LHCN-M2 (cell line): ENCODE data around the gene DCXR. TPM values are rescaled to one million over a fixed set of nuclear protein-coding genes. Genes with fewer than 3 reads are reported as not detected.

Experiments
- DNase-seq: peaks from one replicate; pipeline ENCODE4 v3.0.0-alpha.2; 2012; ENCODE audit warnings: low read depth
- total RNA-seq: library from RNA; depleted of rRNA; stranded (reverse); fragments of >200 nt; gene quantifications from 2 replicates; pipeline ENCODE4 v1.2.3, GENCODE V29; 2014

The DCXR gene
- total RNA-seq, 1 experiment from 2014 or later, result 90.5 TPM

DNA sequence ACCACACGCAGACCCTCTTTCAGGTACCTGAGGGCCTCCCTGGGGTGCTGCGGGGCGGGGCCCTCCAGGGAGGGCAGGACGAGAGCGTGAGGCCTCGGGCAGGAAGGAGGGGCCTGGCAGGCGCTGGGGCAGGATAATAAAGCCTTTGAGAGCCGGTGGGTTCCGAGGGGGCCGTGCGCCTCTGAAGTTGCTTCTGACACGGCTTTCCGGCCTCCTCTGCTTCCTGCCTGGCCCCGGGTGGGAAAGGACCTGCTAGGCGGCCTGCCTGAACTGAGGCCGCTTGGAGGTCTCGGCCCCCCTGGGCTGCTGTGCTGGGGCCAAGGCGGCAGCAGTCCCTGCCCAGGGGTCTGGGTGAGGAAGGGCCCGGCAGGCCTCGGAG is 25.2 kb downstream of the DCXR start:
- DNase-seq, result no peak

DNA sequence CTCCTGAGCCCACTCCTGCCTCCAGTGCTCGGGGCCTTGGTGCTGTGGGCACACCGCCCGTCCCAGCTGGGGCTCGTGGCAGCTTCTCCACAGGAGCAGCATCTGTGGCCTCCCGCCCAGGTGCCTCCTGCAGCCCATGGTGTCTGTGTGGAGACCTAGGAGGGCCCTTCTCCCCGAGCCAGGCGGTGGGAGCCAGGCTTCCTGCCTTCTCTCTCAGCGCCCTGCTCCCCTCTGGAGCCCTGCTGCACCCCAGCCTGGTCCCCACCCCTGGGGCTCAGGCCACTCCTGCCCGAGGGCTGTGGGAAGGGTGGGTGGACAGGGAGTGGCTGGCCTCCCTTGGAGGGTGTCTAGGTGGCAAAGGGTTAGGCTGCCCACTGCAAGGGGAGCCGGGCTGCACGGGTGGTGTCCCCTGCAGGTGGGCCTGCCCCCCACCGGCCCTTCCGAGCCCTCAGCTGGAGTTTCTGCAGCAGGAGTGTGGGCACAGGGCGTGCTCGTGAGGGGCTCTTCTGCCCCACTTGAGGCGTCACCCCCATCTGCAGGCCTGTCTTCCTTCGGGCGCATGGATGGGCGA is 25.8 kb downstream of the DCXR start:
- no peak for DNase-seq

DNA sequence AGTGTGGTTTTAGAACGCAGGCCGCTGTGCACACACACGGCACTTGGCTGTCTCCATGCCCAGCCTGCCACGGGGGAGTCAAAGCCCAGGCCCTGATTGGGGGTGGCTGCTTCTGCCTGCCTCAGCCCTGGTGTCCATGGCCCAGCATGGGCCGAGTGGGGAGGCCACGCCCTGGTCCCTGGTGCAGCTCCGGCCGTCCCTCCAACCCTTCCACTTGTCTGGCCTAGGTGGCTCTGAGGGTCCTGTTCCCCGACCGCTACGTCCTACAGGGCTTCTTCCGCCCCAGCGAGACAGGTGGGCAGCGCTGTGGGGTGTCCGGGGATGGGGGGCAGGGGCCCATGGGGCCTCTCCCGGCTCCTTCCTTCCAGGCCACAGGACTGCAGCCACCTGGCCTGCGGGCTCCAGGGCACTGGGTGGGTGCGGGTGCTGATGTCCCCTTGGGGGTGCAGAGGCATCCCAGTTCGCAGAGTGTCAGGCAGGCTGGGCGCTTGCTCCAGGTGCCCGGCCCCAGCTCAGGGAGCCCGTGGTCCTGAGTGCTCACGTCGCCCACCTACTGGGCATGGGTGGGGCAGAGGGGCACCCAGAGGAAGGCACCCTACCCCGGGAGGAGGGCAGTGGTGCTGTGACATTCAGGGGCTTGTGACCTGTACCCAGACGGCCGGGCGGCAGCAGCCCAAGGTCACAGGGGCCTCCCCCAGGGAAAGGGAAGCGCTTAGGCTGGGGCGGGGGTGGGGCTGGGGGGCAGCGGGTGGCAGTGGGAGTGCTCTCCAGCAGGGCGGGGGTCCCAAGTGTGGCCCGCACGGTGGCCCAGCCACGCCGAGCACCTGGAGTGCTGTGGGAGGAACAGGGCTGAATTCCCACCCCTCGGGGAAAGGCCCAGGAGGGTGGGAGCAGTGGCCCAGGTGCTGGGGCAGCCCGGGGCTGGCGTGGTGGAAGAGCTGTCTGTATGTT is 26.6 kb downstream of the DCXR start:
- DNase-seq, result no peak

DNA sequence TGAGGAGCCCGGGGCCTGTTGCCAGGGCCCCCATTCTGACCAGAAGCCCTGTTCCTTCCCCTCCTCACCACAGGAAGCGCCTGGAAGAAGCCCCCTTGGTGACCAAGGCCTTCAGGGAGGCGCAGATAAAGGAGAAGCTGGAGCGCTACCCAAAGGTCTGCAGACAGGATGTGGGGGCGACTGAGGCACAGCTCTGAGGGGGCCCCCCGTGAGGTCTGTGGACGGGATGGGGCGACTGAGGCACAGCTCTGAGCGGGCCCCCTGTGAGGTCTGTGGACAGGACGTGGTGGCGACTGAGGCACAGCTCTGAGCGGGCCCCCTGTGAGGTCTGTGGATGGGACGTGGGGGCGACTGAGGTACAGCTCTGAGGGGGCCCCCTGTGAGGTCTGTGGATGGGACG is 28.1 kb downstream of the DCXR start:
- DNase-seq, result no peak

DNA sequence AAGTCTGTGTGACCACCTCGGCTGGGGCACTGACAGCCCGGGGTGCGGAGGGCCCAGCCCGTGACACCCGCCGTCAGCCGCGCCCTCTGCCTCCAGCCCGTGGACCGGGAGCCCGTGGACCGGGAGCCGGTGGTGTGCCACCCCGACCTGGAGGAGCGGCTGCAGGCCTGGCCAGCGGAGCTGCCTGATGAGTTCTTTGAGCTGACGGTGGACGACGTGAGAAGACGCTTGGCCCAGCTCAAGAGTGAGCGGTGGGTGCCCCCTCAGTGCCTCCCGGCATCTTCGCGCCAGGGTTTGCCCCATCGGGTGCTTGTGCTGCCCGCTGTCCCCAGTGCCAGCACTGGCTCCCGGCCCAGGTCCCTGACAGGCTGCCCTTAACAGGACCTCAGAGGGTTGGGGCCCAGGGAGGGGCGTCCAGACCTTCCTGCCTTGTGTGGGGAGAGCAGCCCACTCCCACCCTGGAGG is 28.5 kb downstream of the DCXR start:
- DNase-seq, result no peak

DNA sequence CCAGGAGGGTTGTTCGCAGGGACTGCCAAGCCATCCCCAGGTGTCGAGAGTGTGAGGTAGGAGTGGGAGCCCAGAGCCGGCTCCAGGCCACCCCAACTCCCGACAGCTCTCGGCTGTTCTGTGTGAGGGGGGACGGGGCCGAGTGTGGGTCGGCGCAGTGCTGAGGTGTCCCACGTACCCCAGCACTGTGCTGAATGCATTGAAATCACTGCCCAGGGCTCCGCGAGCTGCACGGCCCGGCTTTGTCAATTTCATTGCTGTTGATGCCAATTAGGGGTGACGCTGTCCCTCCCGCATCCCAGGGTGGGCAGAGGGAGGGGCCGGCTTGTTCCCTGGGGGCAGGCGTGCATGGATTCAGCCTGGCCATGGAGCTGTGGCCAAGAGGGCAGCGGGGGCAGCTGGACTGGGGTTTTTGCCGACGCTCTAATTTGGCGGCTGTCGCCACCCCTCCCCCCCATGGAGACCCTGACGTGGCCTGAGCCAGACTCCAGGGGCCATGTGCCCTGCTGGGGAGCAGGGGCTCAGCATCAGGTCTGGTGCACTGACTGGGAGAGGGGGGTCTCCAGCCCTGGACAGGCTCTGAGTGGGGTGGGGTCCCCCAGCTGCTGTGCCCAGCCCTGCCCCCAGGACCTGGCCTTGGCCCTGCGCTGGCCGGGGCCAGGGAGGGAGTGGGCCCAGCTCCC is 29.1 kb downstream of the DCXR start:
- DNase-seq, result no peak

DNA sequence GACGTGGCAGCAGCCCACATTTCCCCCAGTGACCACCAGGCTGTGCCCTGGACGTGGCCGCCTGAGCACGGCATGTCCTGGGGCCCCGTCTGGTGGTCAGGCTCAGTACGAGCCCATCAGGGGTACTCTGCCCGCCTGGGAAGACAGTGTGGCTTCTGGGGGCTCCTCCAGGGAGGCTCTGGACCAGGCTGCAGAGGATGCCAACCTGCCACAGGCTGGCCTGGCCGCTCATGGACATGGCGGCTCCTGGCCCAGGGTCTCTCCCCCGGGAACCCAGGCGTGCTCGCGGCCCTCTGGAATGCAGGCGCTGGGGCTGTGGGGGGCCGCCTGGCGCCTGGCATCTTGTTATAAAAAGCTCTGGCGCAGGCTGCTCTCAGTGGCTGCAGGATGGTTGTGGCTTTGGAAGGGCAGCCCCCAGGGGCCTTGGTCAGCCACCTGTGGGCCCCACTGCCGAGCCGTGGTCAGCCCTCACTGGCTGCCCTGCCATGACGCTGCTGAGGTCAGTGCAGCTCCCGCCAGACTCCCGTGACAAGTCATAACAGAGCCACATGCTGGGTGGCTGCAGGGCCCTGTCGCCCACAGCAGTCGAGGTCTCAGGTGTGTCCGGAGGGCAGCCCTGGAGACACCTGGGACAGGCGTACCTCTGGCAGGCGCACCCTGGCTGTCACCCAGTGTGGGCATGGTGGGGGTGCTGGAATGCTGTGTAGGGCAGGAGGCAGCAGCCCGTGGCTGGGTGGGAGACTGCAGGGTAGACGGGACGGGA is 29.8 kb downstream of the DCXR start:
- DNase-seq, result peak; percentile 55

DNA sequence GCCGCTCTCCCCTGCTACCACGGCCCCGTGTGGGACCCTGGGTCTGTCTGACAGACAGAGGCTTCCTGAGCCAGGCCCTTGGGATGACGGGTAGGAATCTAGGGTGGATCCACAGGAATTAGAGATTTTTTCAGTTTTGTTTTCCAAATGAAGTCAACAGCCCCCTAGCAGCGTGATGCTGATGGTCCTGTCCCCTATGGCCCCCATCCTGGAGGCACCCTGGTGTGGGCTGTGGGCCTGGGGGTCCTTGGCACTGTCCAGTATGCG is 30.3 kb downstream of the DCXR start:
- DNase-seq, result no peak

DNA sequence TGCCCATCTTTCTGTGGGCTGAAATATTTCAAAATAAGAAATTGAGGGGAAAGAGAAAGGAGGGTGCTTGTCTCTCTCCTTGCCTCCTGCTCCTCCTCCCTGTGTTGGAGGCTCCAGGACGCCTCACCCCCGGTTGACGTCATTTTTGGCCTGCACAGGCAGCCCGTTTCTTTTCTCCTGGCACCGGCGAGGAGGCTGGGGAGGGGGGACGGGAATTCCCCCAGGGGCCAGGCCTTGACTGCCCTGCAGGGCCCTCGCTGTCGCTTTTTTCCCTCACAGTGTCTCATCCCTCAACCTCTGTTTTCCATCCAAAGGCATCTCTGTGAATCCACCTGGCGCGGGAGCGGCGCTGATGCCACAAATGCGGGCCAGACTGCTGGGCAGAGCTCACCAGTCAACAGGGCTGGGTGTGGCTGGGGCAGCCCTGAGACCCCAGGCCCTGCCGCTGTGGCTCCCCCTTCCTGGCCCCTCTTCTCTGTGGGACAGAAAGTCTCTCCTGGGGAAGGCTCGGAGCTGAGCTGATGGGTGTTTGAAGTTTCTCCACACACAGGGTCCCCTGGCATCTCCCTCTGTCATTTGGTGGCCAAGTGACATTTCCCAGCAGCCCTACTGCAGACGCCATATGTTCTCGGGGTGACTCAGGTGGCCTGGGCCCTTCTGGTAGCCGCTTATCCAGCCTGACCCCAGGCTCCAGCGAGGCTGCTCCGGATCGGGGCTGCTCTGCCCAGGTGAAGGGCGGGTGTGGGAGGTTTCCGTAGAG is 30.8 kb downstream of the DCXR start:
- no peak for DNase-seq

DNA sequence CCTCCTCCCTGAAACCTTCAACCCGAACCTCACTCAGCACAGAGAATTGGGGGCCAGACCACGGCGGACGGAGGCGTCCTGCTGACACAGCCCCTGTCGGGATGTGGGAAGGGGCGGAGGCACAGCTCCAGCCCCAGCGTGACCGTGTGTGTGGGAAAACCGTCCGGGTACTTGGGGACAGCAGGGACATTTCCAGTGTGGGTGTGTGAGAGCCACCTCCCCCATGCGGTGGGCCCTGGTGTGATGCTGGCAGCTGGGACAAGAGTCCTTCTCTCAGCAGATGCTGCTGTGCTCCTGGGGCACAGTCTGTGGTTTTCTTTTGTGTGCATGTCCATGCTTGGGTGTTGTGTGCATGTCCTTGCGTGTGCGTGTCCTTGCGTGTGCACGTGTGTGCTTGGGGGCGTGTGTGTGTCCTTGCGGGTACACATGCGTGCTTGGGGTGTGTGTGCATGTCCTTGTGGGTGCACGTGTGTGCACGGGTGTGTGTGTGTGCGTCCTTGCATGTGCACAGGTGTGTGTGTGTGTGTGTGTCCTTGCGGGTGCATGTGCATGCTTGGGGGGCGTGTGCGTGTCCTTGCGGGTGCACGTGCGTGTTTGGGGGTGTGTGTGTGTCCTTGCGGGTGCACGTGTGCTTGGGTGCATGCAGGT is 31.7 kb downstream of the DCXR start:
- no peak for DNase-seq

DNA sequence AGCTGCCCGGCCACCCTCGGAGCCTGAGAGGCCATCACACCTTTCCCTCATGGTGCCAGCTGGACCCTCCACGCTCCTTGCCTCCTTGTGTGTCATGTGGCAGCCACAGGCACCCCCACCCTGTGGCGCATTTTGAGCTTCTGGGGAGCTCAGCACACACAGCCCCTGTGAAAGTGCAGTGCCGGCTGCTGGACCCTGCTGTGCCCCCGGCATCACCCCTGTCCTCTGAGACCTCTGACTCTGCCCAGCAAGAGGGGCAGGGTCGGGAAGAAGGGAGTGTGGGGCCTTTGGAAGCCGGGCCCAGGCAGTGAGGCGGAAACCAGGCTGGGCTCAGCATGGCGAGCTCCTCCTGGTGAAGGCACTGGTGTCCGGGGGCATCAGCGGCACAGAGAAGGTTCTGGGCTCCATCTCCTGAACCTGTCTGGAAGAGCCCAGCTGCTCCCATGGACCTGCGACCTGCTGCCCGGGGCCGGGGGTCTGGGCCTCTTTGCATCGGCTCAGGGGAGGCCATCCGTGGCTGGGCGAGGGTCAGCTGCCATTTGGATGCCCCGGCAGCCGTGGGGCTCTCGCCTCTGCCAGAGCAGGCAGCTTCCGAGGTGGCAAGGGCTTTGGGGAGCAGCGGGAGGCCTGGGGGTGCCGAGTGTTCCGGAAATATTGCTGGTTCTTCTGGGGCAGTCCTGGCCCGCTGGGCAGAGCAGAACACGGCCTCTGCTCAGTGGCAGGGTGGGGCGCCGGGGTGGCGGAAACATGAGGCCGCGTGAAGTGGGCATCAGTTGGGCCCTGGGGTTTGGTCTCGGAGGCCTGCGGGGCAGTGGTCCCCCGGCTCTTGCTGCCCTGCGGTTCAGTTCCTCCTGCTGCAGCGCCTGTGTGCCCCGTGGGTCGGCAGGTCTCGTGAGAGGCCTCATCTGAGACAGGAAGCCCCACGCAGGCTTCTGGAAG is 32.7 kb downstream of the DCXR start:
- no peak for DNase-seq

DNA sequence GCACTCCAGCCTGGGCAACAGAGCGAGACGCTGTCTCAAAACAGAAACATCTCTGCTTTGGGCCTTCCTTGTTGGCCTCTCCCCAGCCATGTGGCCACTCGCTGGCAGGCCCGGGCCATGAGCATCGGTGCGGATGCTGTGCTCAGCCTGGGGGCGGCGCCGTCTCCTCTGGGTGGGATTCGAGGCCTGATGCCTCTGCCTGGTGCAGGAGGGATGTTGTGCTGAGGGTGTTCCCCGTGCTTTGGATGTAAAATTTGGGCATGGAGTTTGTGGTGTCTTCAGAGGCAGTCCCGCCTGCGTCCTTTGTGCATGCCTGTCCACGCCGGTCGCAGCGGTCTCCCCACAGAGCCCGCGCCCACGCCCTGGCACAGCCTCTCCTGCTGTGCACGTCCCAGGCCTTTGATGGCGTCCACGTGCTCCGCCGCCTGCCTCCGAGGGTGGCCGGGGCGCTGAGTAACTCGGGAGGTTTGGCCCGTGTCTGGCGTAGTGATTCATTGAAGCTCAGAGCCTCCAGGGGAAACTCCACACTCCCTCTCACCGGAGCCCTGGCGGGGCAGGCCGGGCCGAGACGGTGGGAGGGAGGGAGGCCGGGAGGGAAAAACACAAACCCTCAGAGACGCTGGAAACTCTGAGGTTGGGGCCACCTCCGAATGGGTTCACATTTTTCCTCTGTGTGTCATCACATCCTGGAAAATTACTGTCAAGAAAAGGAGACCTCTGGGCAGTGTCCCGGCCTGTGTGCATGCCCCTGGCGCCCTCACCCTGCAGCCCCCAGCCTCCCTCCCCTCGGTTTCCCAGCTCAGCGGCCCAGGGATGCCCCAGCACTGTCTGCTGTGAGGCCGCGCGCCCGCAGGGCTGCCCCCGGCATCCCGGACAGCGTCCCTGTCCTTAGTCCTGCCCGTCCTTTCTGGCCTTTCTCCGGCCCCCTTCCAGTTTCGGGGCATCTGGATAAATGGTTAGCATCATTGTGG is 33.8 kb downstream of the DCXR start:
- DNase-seq, result peak; percentile 95

DNA sequence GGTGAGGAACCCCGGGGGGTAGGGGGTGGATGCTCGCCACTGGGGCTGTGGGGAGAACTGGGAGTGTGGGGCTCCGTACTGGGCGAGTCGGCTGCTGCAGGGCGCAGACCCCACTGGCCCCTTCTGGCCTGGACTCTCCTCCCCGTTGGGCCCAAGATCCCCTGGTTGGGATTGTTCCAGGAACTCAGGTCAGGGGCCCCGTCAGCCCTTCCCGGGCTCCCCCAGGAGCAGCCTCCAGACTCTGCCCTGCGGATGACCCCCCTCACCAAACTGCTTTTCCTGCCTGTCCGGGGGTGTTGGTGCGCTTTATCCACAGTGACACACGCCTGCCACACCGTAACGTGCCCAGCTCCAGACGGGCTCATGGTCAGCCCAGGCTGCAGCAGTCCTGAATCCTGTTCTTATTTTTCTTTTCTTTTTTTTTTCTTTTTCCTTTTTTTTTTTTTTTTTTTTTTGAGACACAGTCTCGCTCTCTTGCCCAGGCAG is 35.9 kb downstream of the DCXR start:
- DNase-seq, result no peak

DNA sequence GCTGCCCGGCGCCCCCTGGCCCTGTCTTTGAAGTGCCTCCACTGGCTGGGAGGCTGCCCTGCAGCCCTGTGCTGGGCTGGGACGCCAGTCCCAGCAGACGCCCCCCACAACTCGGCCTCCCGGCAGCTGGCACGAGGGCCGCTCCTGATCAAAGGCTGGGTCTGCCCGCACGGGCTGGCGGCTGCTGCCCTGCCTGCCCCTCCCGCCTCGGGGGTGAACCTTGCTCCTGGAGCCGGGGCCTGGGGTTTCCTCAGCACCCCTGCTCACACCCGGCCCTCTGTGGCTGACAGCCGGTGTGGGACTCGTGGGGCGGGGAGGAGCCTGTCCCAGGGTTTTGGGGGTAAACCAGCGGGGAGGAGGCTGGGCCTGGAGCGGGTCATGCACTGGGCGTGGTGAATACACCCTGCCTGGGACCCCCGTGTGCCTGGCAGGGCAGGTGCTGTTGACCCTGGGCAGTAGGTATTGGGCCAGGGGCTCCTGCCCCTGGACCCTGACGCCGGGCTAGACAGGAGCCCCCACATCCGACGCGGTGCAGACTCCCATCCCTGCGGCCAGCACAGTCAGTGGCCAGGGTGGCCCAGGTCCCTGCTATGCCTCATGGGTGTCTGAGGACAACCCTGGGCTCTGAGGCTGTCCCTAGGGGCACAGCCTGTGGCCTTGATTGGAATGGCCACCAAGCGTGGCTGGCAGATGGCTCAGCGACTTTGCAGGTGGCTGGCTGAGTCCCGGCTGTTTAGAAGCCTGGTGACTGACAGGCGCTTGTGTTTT is 36.5 kb downstream of the DCXR start:
- DNase-seq, result no peak

DNA sequence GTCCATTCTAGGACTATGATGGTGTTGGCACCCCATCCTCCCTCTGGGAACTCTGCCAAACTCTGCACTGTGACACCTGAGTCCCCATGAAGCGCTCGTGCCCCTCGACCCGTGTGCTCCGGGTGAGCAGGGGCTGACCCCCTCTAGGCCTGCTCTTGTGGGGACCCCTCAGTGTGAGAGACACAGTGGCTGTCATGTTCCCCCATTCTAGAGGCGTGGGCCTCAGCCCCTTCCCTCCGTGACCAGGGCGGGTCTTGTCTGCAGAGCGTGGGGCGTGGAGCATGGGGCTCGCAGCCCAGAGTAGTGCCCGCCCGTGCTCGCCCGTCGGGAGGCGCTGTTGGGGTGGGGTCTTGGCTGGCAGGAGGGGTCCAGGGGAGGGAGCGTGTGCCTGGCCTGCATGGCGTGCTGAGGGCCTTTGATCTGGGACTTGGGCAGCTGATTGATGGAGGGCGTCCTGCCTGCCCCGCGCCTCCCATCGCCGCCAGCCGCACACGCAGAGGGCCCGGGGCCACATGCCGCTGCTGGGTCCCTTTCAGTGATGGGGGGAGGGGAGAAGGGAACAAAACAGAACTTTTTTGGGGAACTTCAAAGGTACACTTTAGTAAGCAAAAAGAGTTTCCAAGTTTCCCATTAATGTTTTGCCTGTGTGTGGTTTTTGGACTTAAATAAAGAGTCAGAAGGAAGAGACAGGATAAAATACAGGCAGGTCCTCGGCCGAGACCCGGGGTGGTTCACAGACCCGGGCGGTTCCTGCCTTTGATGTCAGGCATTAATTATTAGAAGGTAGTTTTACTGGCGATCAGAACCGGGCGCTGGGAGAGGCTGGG is 37.3 kb downstream of the DCXR start:
- DNase-seq, result no peak

DNA sequence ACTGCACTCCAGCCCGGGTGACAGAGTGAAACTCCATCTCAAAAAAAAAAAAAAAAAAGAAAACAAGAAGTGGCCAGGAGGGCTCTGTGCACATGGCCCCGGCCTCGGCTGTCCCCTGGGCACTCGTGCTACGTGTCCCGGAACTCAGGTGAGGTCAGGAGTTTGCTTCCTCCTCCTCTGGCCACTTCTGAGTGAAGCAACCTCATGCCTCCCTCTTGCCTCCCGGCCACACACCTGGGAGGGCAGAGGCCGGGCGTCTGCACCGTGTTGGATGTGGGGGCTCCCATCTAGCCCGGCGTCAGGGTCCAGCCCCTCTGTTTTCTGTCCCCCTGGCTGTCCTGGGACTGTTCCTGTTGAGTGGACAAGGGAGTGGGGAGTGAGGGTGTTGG is 37.9 kb downstream of the DCXR start:
- DNase-seq, result no peak
